GM18873 (cell line): ENCODE data around the gene GNB3.
"Not testable (repeated sequence)": the region's sequence is repeated elsewhere in the genome, so short reads cannot be mapped to it uniquely, and the experiment has no call there.

ENCODE experiments used
- ATAC-seq: cut with Tn5 transposase; IDR thresholded peaks from one replicate; pipeline ENCODE4 v1.9.1; 2021; ENCODE audit warnings: mild to moderate bottlenecking, moderate library complexity, moderate number of reproducible peaks; ENCODE audit not compliant: unreplicated experiment, low FRiP score

Gene GNB3

GRCh38 chr12:6854036-6854435, 13.3 kb downstream of the GNB3 start:
- no peak for ATAC-seq

GRCh38 chr12:6855322-6855721, 14.6 kb downstream of the GNB3 start:
- no peak for ATAC-seq

DNA sequence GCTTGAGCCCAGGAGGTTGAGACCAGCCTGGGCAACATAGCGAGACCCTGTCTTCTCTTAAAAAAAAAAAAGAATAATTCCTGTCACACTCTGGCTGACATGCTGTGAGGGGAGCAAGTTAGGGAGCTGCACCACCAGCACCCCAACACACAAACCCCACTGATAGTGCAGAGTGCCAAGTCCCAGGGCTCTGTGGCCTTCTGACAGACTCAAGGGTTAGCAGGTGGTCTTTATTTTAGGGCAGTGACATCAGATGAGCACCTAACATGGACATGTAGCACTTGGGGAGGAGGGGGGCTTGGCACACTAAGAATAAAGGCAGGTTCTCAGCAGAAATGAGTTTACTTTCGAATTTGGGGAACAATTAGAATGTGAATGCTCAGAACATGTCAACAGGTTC, 18.1 kb downstream of the GNB3 start:
- no peak for ATAC-seq

- no peak for ATAC-seq
Measured at GRCh38 chr12:6860116-6860515, 19.4 kb downstream of the GNB3 start.

GRCh38 chr12:6860942-6861341, 20.2 kb downstream of the GNB3 start:
- ATAC-seq, result no peak

DNA sequence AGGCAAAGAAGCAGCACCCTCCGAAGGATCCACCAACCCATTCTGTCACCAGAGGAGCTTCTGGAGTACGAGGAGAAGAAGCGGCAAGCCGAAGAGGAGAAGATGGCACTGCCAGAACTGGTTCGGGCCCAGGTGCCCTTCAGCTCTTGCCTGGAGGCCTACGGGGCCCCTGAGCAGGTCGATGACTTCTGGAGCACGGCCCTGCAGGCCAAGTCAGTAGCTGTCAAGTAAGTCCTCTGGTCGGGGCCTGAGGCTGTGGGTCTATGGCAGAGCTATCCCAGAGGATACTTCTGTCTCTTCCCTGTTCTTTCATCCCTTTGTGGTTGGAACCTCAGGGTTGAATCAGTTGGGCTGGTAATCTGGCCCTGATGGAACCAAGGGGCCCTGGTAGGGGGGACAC, 20.7 kb downstream of the GNB3 start:
- no peak for ATAC-seq

GRCh38 chr12:6863033-6863432, 22.3 kb downstream of the GNB3 start:
- ATAC-seq, result no peak

DNA sequence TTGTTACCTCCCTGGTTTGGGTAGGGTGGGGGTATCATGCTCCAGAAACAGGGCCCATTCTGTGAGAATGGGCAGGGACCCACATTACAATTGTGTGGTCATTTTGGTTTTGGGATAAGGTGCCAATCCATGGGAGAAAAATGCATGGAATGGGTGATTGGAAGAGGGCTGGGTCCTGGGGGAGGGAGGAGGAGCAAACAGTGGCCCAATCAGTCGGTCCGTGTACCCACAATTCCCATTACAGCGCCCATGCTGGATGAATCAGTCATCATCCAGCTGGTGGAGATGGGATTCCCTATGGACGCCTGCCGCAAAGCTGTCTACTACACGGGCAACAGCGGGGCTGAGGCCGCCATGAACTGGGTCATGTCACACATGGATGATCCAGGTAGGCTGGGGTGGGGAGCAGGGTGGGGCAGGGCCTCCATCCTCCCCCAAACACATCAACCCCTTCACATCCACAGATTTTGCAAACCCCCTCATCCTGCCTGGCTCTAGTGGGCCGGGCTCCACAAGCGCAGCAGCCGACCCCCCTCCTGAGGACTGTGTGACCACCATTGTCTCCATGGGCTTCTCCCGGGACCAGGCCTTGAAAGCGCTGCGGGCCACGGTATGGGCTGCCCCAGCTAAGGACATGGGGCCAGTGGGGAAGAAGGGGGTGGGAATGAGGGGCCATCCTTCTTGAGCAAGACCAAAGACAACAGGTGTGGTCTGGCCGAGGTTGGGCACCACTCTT, 23.0 kb downstream of the GNB3 start:
- ATAC-seq, result no peak

GRCh38 chr12:6865307-6865706, 24.6 kb downstream of the GNB3 start:
- not testable (repeated sequence) for ATAC-seq

GRCh38 chr12:6866163-6866919, 25.6 kb downstream of the GNB3 start:
- no peak for ATAC-seq

DNA sequence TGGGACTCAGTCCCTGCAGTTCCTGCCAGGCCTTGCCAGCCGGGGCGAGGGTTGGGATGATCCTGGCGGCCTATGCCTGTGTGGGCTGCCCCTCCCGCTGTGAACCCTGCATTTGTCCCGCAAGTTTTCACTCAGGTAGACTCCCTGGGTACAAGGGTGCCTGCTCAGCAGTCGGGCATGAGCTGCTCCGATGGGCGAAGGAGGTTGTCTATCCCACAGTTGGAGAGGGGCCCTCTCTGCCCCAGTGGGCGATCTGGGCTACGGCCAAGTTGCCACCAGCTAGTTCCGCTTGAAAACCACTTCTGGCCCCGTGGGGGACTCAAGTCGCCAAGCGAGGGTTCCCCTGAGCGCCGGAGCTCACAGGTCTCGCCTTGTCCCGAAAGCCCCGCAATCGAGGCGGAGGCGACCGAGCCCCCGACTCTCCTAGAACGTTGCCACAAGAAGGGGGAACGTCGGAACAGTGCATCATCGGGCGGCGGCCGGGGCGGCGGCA, 26.2 kb downstream of the GNB3 start:
- ATAC-seq, result peak; percentile 4

DNA sequence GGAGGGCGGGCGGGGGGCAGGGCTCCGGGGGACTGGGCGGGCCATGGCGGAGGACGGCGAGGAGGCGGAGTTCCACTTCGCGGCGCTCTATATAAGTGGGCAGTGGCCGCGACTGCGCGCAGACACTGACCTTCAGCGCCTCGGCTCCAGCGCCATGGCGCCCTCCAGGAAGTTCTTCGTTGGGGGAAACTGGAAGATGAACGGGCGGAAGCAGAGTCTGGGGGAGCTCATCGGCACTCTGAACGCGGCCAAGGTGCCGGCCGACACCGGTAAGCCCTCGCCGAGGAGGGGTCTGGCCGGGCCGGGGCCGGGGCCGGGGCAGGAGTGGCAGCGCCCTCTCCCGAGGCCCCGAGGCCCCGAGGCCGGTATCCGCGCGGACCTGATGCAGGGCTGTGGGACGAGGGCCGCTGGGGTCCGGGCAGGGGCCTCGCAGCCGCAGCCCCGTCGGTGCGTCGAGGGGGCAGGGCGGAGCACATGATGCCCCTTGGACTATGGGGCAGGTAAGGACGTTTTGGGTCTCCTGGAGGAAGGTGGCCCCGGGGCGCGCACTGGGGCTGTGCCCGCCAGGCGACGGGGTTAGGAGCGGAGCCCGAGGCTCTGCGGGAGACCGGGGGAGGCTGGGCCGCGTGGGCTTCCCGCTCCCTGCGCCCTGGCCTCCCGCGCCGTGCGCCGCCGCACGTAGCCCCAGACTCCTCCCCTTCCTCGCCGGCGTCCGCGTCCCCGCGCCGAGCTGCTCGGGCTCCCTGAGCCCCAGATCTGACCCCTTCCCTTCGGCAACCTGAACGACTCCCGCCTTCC, 26.9 kb downstream of the GNB3 start, which contains the start of gene TPI1:
Gene TPI1 (plus strand): TSS at position 119 of the 798 bp plus-strand sequence. CDS start 36 bp downstream, at position 155.
- ATAC-seq, result peak; percentile 35

- ATAC-seq, result peak; percentile 1
Measured at GRCh38 chr12:6868211-6869048, 27.7 kb downstream of the GNB3 start.

DNA sequence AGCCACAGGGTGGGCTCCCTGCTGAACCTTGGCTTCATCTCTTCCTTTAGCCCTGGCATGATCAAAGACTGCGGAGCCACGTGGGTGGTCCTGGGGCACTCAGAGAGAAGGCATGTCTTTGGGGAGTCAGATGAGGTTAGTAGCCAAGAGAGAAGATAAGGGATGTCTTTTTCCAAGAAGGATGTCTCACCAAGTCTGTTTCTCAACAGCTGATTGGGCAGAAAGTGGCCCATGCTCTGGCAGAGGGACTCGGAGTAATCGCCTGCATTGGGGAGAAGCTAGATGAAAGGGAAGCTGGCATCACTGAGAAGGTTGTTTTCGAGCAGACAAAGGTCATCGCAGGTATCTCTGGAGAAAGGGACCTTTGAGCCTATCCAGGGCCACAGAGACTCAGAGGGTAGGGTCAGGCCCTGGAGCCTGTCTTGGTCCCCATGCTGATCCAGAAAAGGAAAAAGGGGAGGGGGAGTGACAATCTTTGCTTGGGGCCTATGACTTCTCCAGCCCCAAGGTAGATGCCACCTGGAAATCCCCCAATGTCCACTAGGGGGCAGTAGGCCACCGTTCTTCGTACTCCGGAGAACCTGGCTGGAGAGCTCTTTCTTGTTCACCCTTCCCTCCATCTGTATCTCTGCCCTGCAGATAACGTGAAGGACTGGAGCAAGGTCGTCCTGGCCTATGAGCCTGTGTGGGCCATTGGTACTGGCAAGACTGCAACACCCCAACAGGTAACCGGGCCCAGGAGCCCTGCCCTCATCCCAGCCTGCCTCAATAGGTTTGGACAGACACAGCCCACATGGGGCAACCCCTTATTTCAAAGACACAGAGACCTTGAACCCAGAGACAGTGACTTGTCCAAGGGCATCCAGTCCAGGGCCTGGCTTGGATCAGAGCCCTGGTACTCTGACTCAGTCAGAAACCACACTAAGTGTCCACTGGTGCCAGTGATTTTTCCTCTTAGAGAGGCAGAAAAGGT, 28.6 kb downstream of the GNB3 start:
- ATAC-seq, result no peak

- ATAC-seq, result not testable (repeated sequence)
Measured at GRCh38 chr12:6870304-6870703, 29.6 kb downstream of the GNB3 start.

DNA sequence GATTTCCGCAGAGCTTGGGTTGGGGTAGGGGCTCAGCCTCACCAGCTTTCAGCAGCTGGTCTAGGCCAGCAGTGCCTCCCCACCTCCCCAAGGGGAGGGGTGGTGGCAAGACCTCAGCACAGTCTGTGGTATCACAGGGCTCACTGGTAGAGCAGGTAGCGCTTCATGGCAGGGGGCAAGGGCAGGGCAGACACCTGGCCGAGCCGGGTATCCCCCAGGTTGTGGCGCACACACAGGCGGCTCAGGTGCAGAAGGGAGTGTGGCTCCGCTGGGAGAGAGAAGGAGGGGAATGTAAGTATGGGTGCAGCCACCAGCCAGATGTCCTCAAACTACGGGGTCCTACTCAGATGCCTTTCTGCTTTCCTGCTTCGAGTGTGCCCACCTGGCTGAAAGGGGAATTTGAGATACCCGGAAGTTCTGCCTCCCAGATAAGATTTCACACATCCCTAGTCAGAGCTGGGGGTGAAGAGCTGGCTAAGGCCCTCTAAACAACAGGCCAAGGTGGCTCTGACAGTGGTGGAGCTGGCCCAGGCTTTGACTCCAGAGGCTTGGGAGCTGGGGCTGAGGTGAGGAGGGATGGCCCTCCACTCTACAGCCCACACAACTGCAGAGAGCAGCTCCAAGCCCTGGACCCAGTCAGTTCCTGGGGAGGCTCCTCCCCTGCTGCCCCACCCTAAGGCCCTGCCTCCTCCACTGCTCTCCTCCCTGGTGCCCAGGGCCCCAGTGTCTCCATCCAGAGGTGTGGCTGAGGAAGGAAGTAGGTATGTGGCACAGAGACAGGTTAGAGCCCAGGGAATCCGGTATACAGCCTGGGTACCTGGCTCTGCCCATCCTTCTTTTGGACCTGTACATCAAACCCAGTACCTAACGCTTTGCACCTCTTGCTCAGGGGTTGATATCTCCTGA, 30.6 kb downstream of the GNB3 start:
- no peak for ATAC-seq

DNA sequence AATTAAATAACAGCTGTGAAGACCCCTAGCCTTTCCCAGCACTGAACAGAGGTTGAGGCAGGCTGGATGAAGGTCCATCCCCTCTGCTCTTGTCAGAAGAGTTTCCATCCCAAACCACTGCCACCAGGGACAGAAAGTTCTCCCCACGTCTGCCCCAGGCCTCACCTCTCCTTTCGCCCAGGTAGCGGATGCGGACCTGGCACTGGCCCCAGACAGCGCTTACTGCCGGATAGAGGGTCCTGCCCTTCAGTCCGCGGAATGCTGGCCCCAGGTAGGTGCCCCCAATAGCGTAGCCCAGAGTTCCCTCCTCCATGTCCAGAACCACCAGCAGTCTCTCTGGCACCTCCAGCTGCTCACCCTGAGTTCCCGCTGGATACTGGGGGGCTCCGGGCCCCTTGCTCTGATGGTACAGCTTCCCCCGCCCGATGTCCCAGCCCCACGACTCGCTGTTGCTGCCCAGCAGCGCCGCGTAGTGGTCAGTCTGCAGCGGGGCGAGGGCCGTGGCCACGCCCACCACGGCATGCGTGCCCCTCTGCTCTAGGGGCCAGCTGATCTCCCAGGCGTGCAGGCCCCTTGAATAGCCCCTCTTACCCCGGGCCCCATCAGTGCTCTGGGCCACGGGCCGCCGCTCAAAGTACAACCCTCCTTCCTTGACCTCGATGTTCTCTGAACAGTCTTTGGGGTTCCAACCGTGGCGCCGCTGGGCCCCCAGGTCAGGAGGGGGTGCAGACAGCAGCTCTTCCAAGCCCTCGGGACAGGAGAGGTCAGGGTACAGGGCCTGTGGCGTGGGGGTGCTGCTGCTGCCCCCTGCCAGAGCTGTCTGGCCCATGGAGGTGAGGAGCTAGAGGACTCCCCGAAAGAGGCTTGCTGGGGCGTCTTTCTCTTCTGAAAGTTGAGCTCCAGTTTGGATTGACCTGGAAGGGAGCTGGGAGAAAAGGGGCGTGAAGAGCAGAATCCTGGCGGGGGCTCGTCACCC, 31.6 kb downstream of the GNB3 start:
- no peak for ATAC-seq
